Panc1 (cell line): ENCODE results near the gene PITX3. TPM values are rescaled to one million over a fixed set of nuclear protein-coding genes. Genes with fewer than 3 reads are reported as not detected.
A peak's percentile ranks its signal among the peaks of the same experiment; 100 is the strongest.

Experiments
- ATAC-seq: fragments of 200-7000 bp; cut with Tn5 transposase; 2 replicates; pipeline ENCODE4 v1.9.1; 2020; ENCODE audit warnings: mild to moderate bottlenecking, moderate library complexity
- BruUV-seq: library from RNA; stranded (reverse); fragments of 400-500 nt; replicated peaks from 2 replicates; lab custom pipeline; 2021; lab: Mats Ljungman, UMichigan
- CTCF ChIA-PET: fragments of 300-600 bp; sonication (Branson Sonifier 250); formaldehyde crosslinking; loops from one replicate; lab custom pipeline; 2022; ENCODE audit warnings: antibody characterized with exemption; lab: Charles Lee
- POLR2A ChIA-PET: fragments of 300-600 bp; sonication (Branson Sonifier 250); formaldehyde crosslinking; loops from one replicate; lab custom pipeline; 2022; ENCODE audit warnings: antibody characterized with exemption; lab: Charles Lee
- DNase-seq: peaks from one replicate; pipeline ENCODE4 v3.0.0-alpha.2; 2010; ENCODE audit warnings: low read depth, low spot score
- H3K27ac ChIP-seq: 2 replicates; pipeline ENCODE4 v1.5.1; 2011; ENCODE audit warnings: mild to moderate bottlenecking, low read length, inconsistent platforms
- H3K27me3 ChIP-seq: fragments of 200-500 bp; sonication (Bioruptor generic); 2 replicates; pipeline ENCODE4 v1.6.0; 2014; ENCODE audit warnings: low read length, inconsistent platforms; ENCODE audit not compliant: control insufficient read depth, insufficient read depth
- H3K36me3 ChIP-seq: fragments of 200-500 bp; sonication (Bioruptor generic); 2 replicates; pipeline ENCODE4 v1.5.1; 2014; ENCODE audit warnings: inconsistent platforms, mild to moderate bottlenecking, low read length, moderate library complexity; ENCODE audit not compliant: control insufficient read depth, insufficient read depth
- H3K4me1 ChIP-seq: 2 replicates; pipeline ENCODE4 v1.5.1; 2011; ENCODE audit warnings: inconsistent platforms, mild to moderate bottlenecking, low read length, moderate library complexity; ENCODE audit not compliant: control insufficient read depth, insufficient read depth
- H3K4me3 ChIP-seq, 2 experiments: 2 replicates each; pipeline ENCODE4 v1.5.1; 2011 to 2012; ENCODE audit warnings: low read depth in 2 of 2, low read length in 2 of 2, mild to moderate bottlenecking in 2 of 2, inconsistent platforms in 1 of 2, moderate library complexity in 1 of 2
- H3K9me3 ChIP-seq: fragments of 200-500 bp; sonication (Bioruptor generic); 2 replicates; pipeline ENCODE4 v1.5.1; 2014; ENCODE audit warnings: low read depth, mild to moderate bottlenecking, inconsistent platforms, low read length, moderate library complexity; ENCODE audit not compliant: control insufficient read depth, insufficient read depth
- CTCF ChIP-seq: fragments of 450-650 bp; IDR thresholded peaks from 2 replicates; pipeline ENCODE4 v1.5.1; 2017; ENCODE audit warnings: mild to moderate bottlenecking
- POLR2AphosphoS5 ChIP-seq: IDR thresholded peaks from 2 replicates; pipeline ENCODE4 v1.6.1; 2012; ENCODE audit warnings: mild to moderate bottlenecking, low read depth, low read length, moderate library complexity
- SIN3A ChIP-seq: IDR thresholded peaks from 2 replicates; pipeline ENCODE4 v1.6.1; 2012; ENCODE audit warnings: low read depth, mild to moderate bottlenecking, low read length, moderate library complexity, borderline replicate concordance; ENCODE audit not compliant: insufficient read depth
- TCF7L2 ChIP-seq: IDR thresholded peaks from 2 replicates; pipeline ENCODE4 v1.6.1; 2011; ENCODE audit warnings: mild to moderate bottlenecking, low read depth, low read length, inconsistent platforms
- in situ Hi-C: cut with HindIII; loops from 2 replicates; pipeline ENCODE4 v1.10.0; 2016; ENCODE audit warnings: low sequenced_read_pairs, low pct_unique_long_range_greater_than_20kb
- intact Hi-C: fragments of 100-400 bp; cut with micrococcal nuclease; formaldehyde crosslinking; loops from one replicate; pipeline ENCODE4 v1.10.0; 2022; ENCODE audit not compliant: unreplicated experiment
- total RNA-seq: library from RNA; stranded (reverse); gene quantifications from one replicate; pipeline ENCODE4 v1.2.1, GENCODE V29; 2021; ENCODE audit not compliant: unreplicated experiment
- TF ChIP-seq, protein P1 (sequence below), 2 experiments: IDR thresholded peaks; 2 replicates each; pipeline ENCODE4 v1.6.1; 2011 to 2012; ENCODE audit warnings: low read depth in 2 of 2, control low read depth in 1 of 2, low read length in 1 of 2, mild to moderate bottlenecking in 1 of 2, moderate library complexity in 1 of 2; ENCODE audit not compliant: insufficient read depth in 1 of 2

PITX3 gene
- total RNA-seq, 1 experiment from 2014 or later: 0.49 TPM

- ATAC-seq (no peak), DNase-seq (no peak)
- no peaks in the 10 kb centered on the region for H3K9me3 ChIP-seq
- in situ Hi-C loops: no loop called here
- H3K36me3 ChIP-seq: peaks cover 5% of the 10 kb centered on the region; the same call in 1 of the 2 replicates
- BruUV-seq: no TSS peak
- POLR2A ChIA-PET: no interaction called here
- H3K4me1 ChIP-seq: peaks cover 32% of the 10 kb centered on the region
- TF ChIP-seq POLR2AphosphoS5: no peak
- TF ChIP-seq CTCF: no peak
- no peak for TF ChIP-seq SIN3A
- peak overlapping the region; percentile 89 for H3K27ac ChIP-seq
- H3K4me3 ChIP-seq: peak overlapping the region; percentile 81 to 92
- CTCF ChIA-PET: interaction anchor here (0.6 to 0.7 kb wide), 2 partner anchors 40 to 43 kb away, joined by 4 to 8 read pairs; no protein-coding TSS in a partner anchor
- intact Hi-C loops: no loop called here
- no peaks in the 10 kb centered on the region for H3K27me3 ChIP-seq
These were observed 4.9 kb upstream of the PITX3 start for GRCh38 chr10:102246261-102246660.

DNA sequence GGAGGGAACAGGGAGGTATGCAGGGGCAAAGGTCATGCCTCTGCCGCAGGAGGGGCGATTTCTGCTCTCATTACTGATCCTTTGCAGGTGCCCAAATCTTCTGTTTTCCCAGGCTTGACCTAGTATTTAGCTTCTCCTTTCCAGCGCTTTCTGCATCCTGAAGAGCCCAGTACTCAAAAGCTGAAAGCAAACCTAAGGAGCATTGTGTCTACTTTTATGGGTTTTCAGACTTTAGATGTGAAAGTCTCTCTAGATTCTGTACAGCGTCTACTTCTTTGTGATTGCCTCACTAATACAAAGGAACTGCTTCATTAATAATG lies 4.6 kb upstream of the PITX3 start:
- intact Hi-C loops: no loop called here
- Histone ChIP-seq H3K27me3 (no peaks in the 10 kb centered on the region), H3K36me3 (peaks cover 5% of the 10 kb centered on the region; the same call in 1 of the 2 replicates), H3K27ac (peak overlapping the region; percentile 89), H3K9me3 (no peaks in the 10 kb centered on the region), H3K4me3 (peak overlapping the region; percentile 81 to 92), H3K4me1 (peaks cover 32% of the 10 kb centered on the region)
- DNase-seq: no peak
- CTCF ChIA-PET: interaction anchor here (0.6 to 1.9 kb wide), 7 partner anchors 14 to 106 kb away, joined by 3 to 8 read pairs (median 4); no protein-coding TSS in a partner anchor
- ATAC-seq: no peak
- no TSS peak for BruUV-seq
- in situ Hi-C loops: no loop called here
- TF ChIP-seq, protein P1, sequence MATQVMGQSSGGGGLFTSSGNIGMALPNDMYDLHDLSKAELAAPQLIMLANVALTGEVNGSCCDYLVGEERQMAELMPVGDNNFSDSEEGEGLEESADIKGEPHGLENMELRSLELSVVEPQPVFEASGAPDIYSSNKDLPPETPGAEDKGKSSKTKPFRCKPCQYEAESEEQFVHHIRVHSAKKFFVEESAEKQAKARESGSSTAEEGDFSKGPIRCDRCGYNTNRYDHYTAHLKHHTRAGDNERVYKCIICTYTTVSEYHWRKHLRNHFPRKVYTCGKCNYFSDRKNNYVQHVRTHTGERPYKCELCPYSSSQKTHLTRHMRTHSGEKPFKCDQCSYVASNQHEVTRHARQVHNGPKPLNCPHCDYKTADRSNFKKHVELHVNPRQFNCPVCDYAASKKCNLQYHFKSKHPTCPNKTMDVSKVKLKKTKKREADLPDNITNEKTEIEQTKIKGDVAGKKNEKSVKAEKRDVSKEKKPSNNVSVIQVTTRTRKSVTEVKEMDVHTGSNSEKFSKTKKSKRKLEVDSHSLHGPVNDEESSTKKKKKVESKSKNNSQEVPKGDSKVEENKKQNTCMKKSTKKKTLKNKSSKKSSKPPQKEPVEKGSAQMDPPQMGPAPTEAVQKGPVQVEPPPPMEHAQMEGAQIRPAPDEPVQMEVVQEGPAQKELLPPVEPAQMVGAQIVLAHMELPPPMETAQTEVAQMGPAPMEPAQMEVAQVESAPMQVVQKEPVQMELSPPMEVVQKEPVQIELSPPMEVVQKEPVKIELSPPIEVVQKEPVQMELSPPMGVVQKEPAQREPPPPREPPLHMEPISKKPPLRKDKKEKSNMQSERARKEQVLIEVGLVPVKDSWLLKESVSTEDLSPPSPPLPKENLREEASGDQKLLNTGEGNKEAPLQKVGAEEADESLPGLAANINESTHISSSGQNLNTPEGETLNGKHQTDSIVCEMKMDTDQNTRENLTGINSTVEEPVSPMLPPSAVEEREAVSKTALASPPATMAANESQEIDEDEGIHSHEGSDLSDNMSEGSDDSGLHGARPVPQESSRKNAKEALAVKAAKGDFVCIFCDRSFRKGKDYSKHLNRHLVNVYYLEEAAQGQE (IDR thresholded peaks at IDR 0.05; ENCODE audit: insufficient read depth in 1 of 2, low read depth in 2 of 2, low read length in 1 of 2): no peak
- TF ChIP-seq CTCF: no peak
- TF ChIP-seq SIN3A: no peak
- TF ChIP-seq TCF7L2: no peak
- no peak for TF ChIP-seq POLR2AphosphoS5
- POLR2A ChIA-PET: interaction anchor here (0.5 kb wide), 1 partner anchor 149 kb away, joined by 4 read pairs; no protein-coding TSS in a partner anchor
